HG03469 (cell line): ENCODE data around the gene ZNF610.
"Not testable (repeated sequence)": the region's sequence is repeated elsewhere in the genome, so short reads cannot be mapped to it uniquely, and the experiment has no call there.

Source experiments
- ATAC-seq: cut with Tn5 transposase; IDR thresholded peaks from one replicate; pipeline ENCODE4 v1.9.1; 2021; ENCODE audit warnings: mild to moderate bottlenecking, moderate library complexity, moderate number of reproducible peaks; ENCODE audit not compliant: unreplicated experiment

Gene ZNF610

DNA sequence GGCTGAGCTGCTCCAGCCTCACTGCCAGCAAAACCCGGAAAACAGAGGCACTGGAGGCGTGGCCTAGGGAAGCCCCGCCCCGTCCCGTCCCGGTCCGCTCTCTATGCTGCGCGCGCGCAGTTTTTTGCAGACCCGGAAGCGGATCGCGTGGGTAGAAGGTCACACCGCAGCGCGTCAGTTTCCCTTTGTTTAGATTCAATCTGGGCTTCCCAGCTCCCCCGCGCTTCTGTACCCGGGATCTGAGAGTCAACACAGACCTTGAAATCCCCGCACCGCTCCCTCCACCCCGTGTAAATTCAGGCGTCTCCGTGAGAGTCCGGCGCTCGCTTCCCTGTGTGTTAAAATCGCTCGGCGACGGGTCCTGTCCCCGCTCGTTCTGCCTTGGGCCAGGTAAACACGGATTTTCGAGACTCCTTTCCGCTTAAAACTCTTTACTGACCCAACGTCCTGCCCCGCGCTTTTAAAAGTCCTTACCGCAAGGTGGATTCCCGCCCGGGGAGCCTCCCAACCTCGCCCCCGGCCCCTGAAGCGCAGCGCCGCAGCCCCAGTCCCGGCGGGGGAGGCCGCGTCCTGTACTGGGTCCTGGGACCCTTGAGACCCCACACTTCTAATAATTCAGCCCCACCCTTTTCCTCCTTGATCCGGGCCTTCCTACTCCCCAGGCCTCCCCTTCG, at the start of gene ZNF610:
ZNF610 (plus strand) TSS at position 127 of the 674 bp plus-strand sequence. CDS start 12,930 bp downstream, outside the sequence.
- ATAC-seq, result no peak

DNA sequence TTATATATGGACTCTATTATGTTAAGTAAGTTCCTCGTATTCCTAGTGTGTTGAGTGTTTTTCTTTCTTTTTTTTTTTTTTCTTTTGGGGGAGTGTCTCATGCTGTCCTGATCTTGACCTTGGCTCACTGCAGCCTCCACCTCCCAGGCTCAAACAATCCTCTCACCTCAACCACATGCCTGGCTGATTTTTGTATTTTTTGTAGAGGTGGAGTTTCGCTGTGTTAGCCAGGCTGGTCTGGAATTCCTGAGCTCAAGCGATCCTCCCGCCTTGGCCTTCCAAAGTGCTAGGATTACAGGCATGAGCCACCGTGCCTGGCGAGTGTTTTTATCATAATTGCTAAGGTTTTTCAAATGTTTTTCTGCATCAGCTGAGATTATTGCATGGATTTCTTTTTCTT, 49.8 kb upstream of the ZNF610 start:
- no peak for ATAC-seq

DNA sequence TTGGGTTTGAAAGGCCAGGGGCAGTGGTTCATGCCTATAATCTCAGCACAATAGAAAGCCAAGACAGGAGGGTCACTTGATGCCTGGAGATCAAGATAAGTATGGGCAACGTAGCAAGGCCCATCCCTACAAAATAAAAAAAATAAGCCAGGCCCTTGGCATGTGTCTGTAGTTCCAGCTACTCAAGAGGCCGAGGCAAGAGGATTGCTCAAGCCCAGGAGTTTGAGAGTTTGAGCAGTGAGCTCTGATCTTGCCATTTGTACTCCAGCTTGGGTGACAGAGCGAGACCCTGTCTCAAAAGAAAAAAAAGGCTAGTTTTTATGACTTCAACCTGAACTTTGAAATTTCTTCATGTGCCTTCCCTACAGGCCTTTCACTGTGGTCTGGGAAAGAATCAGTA, 44.3 kb upstream of the ZNF610 start:
- ATAC-seq, result no peak

DNA sequence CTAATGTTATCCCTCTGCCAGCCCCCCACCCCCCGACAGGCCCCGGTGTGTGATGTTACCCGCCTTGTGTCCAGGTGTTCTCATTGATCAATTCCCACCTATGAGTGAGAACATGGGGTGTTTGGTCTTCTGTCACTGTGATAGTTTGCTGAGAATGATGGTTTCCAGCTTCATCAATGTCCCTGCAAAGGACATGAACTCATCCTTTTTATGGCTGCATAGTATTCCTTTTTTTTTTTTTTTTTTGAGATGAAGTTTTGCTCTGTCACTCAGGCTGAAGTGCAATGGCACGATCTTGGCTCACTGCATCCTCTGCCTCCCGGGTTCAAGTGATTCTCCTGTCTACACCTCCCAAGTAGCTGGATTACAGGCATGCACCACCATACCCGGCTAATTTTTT, 43.1 kb upstream of the ZNF610 start:
- not testable (repeated sequence) for ATAC-seq

DNA sequence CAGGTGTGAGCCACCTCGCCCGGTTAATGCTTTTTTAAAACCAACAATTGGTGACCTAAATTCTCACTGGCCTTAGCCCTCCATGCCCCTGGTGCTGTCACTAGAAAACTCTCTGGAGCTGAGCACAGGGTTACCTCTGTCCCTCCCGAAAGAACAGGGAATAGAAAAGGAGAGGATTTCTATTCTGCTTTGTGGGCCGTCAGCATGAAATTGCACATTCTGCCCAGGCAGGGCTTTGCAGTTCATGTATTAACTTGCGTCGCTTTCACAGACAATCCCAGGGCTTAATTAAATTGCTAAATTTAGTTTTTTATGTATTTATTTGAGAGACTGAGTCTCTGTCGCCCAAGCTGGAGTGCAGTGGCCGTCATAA, 39.7 kb upstream of the ZNF610 start:
- no peak for ATAC-seq

DNA sequence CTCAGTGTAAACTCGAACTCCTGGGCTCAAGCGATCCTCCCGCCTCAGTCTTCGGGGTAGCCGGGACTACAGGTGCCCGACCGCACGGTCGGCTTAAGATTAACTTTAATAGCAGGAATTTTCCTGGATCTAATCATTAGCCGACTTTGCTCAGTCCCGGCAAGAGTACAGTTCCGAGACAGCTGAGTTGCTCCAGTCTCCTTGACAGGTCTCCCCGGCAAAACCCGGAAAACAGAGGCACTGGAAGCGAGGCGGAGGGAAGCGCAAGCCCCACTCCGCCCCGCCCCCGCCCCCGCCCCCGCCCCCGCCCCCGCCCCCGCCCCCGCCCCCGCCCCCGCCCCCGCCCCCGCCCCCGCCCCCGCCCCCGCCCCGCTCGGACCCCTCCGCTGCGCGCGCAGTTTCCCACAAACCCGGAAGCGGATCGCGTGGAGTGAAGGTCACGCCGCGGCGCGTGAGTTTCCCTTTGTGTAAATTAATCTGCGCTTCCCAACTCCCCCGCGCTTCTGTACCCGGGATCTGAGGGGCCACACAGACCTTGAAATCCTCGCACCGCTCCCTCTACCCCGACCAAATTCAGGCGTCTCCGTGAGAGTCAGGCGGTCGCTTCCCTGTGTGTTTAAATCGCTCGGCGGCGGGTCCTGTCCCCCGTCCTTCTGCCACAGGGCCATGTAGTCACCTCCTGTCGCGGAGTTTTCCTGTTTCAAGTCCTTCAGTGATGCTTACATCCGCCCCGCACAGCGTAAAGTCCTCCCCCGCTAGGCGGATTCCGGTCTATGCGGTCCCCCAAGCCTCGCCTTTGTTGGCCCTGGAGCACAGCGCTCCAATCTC, 39.1 kb upstream of the ZNF610 start, which contains the start of gene ZNF480:
ZNF480 (plus strand) TSS at position 397 of the 828 bp plus-strand sequence. CDS start 3,244 bp downstream, outside the sequence.
- no peak for ATAC-seq

DNA sequence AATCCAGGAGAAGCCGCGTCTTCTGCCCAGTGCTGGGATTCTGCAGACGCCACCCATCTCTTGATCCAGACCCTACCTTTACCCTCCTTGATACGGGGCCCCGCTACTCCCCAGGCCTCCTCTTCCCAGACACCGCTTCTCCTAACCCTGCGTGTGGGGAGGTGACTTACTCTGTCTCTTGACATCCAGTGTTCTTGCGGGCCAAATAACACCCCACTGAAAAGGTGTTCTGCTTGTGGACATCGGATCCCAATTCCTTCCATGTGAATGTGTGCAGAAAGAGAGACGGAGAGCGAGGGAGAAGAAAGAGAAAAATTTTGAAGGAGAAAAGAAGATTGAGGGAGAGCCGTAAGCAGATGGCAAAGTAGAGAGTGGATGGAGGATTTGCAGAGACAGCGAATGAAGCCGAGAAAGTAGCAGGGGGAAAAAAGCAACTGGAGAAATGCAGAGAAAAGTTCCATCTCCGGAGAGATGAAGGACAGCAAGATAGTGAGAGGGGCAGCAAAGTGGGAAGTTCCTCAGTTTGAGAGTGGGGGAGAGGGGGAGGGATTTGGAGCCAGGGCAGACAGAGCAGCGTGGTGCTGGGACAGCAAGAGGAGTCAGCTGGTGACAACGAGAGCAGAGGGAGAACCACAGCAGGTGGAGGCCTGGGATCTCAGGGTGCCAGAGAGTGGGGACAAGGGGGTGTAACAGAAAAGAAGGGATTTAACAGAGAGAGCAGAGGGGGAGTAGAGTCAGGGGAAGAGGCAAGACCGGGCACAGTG, 38.3 kb upstream of the ZNF610 start:
- no peak for ATAC-seq

DNA sequence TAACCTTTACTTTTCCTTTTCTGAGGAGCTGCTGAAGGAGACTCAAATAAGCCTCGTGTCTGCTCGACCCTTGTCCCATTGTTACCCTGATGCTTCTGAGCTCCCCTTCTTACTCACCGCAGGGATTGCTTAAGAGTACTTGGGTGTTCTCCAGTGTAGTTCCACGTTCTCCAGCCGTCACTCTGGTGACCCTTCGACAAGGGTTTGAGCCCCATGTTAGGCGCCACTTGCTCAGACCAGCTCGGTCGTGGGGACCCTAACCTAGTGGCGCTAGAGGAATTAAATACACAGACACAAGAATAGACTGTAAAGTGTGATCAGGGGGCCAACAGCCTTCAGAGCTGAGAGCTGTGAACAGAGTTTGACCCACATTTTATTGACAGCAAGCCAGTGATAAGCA, 28.8 kb upstream of the ZNF610 start:
- ATAC-seq, result no peak

DNA sequence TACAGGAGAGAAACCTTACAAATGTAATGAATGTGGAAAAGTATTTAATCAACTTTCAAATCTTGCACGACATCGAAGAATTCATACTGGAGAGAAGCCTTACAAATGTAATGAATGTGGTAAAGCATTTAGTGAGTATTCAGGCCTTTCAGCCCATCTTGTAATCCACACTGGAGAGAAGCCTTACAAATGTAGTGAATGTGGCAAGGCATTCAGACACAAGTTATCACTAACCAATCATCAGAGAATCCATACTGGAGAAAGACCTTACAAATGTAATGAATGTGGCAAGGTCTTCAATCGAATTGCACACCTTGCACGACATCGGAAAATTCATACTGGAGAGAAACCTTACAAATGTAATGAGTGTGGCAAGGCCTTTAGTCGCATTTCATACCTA, 13.6 kb upstream of the ZNF610 start:
- ATAC-seq, result no peak

DNA sequence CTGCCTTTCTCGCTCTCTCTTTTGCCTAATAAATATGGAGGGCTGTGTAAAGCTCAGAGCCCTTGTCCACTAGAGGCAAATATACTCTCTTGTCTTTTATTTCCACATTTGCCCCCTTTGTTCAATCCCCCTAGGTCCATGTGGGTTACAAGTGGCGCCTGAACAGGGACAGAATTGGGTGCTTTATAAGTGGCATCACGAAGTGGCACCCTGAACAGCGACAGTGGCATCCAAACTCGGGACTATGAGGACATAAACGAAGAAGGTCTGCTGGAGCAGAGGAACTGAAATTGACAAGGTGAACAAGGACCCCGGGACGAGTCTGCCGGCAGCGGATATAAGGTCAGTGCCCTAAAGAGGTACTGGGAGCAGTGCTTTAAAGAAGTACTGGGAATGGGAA, 4.3 kb upstream of the ZNF610 start:
- ATAC-seq, result no peak

DNA sequence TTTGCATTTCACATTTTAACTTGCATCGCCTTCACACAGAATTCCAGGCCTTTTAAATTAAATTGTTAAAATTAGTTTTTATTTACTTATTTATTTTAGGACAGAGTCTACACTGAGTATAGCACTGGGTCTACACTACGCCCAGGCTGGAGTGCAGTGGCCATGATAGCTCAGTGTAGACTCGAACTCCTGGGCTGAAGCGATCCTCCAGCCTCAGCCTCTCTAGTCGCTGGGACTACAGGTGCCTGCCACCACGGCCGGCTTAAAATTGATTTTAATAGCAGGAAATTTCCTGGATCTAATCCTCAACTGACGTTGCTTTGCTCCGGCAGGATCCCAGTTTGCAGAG, 301 bp upstream of the ZNF610 start:
- no peak for ATAC-seq

DNA sequence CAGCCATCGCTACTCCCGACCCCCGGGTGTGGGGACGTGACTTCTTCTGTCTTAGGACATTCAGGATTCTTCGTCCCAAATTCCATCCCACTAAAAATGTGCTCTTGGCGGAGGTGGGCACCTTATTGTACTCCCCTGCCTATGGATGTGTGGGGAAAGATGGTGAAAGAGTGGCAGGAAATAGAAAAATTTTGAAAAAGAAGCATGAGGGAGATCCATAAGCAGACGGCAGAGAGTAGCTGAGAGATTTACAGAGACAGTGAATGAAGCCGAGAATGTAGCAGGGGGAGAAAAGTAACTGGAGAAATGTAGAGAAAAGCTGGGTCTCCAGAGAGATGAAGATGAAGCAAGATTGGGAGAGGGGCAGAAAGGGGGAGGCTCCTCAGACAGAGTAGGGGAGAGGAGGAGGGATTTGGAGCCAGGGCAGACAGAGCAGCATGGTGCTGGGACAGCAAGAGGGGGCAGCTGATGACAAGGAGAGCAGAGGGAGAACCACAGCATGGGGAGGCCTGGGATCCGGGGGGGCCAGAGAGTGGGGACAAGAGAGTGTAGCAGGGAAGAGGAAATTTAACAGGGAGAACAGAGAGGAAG, 843 bp downstream of the ZNF610 start:
- ATAC-seq, result no peak

DNA sequence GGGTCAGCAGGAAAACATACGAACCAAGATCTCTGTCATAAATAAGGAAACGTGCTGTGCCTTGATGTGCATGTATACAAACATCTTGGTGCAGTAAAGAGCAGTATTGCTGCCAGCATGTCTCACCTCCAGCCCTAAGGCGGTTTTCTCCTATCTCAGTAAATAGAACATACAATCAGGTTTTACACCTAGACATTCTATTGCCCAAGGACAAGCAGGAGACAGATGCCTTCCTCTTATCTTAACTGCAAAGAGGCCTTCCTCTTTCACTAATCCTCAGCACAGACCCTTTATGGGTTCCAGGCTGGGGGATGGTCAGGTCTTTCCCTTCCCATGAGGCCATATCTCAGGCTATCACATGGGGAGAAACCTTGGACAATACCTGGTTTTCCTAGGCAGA, 3.0 kb downstream of the ZNF610 start:
- ATAC-seq, result not testable (repeated sequence)

DNA sequence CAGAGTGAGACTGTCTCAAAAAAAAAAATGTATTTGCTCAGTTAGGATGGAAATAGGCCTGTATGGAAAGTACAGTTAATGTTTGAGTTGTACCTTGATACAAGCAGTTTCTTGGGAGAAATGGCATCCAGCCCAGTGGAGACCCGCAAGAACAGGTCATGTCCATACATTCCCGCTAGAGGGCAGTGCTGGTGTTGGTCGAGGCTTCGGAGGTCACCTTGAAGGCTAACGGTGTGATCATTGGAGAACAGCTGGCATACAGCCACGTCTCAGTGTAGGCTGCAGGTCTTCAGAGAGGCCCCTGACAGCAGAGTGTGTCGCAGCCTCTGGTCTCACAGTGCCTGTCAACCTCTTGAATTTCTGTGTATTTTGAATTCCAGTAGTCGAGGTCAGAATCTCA, 7.5 kb downstream of the ZNF610 start:
- no peak for ATAC-seq

DNA sequence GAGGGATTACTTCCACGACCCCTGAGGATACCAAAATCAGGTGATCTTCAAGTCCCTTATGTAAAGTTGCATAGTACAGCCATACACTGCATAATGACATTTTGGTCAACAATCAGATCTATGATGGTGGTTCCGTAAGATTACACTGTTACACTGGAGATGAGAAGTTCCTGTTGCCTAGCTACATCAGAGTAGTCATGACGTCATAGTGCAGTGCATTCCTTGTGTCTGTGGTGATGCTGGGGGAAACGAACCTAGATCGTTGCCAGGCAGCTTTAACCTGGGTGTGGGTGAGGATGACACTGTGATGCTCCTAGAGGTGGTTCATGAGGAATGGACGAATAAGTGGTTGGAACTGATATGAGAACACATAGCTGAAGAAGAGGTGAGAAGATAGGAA, 9.1 kb downstream of the ZNF610 start:
- ATAC-seq, result no peak

DNA sequence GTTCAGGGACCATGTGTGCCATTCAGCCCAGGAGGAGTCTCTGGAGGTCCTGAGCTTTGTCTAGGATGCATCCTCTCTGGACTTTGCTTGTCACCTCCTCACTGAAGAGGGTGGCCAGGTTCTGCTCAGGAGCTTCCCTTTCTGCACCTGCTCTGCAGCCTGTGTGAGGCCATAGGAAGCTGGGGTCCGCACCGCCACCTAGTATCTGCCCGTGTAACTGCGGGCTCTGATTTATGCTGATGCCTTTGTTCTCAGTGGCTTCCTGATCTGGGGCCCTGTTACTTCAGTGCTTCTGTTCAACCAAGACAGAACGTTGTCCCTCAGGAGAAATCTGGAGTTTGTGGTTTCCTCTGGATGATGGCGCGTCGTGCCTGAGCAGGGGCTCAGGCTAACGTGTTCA, 15.5 kb downstream of the ZNF610 start:
- ATAC-seq, result no peak

DNA sequence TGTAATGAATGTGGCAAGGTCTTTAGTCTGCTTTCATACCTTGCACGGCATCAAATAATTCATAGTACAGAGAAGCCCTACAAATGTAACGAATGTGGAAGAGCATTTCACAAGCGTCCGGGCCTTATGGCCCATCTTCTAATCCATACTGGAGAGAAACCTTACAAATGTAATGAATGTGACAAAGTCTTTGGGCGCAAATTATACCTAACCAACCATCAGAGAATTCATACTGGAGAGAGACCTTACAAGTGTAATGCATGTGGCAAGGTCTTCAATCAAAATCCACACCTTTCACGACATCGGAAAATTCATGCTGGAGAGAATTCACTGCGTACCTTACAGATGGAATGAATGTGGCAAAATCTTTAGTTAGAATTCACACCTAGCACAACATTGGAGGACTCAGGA, 30.4 kb downstream of the ZNF610 start:
- ATAC-seq, result no peak

DNA sequence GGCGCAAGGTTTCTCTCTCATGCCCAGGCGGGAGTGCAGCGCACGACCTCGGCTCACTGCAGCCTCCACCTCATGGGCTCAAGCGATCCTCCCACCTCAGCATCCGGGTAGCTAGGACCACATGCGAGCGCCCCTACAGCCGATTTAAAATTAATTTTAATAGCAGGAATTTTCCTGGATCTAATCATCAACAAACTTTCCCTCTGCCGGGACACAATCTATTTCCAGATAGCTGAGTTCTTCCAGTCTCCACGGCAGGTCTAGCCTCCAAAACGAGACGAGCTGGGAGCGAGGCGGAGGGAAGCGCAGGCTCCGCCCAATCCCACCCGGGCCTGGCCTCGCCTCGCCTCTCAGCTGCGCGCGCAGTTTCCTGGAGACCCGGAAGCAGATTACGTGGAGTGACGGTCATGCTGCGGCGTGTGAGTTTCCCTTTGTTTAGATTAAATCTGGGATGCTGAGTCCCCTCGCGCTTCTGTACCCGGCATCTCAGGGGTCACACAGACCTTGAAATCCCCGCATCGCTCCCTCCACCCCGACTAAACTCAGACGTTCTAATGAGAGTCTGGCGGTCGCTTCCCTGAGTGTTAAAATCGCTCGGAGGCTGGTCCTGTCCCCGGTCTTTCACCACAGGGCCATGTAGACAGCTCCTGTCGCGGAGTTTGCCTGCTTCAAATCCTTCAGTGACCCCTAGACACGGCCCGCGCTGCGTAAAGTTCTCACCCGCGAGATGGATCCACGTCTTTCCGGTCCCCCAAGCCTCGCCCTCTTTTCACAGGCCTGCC, 33.7 kb downstream of the ZNF610 start, which contains the start of gene ZNF880:
ZNF880 (plus strand) TSS at position 365 of the 782 bp plus-strand sequence; CDS start at position 408, 43 bp downstream.
- ATAC-seq, result no peak

DNA sequence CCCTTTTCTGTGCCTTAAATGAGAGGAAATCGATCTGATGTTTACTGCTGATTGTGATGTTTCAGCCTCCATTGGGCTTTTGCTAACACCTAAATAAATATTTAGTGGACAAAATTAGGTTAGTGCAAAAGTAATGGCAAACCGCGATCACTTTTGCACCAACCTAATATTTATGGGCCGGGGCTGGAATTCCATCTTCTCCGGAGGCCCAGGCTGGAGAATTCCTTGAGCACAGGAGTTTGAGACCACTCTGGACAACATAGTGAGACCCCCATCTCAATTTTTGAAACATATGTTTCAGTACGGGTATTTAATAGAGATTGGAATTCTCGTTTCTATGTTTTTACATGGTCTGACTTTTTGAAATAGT, 34.3 kb downstream of the ZNF610 start:
- no peak for ATAC-seq

DNA sequence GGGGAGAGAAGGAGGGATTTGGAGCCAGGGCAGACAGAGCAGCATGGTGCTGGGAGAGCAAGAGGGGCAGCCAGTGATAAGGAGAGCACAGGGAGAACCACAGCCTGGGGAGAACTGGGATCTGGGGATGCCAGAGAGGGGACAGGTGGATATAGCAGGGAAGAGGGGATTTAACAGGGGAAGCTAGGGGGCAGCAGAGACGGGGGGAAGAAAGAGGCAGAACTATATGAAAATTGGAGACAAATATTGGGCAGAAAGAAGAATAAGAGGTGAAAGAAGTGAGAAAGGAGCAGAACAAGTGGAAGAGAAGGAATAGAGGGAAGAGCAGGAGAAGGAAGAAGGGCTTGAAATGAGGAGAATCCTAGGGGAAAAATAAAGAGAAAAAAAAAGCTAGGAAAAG, 55.1 kb downstream of the ZNF610 start:
- ATAC-seq, result no peak
